GM21825 (cell line): ENCODE measurements around the gene IL36A.

Experiments
- ATAC-seq: cut with Tn5 transposase; IDR thresholded peaks from one replicate; pipeline ENCODE4 v1.9.1; 2021; ENCODE audit warnings: mild to moderate bottlenecking, moderate library complexity; ENCODE audit not compliant: unreplicated experiment

Gene IL36A

GRCh38 chr2:113002677-113003076, 2.6 kb upstream of the IL36A start:
- no peak for ATAC-seq

GRCh38 chr2:113007250-113007649, 2.0 kb downstream of the IL36A start:
- ATAC-seq, result no peak

- no peak for ATAC-seq
These were observed 4.4 kb downstream of the IL36A start for GRCh38 chr2:113009622-113010021.

- no peak for ATAC-seq
These were observed 4.8 kb downstream of the IL36A start for GRCh38 chr2:113010088-113010487.

GRCh38 chr2:113011108-113011507, 5.8 kb downstream of the IL36A start:
- ATAC-seq, result no peak

- ATAC-seq, result no peak
These were observed 7.4 kb downstream of the IL36A start for GRCh38 chr2:113012436-113013335.

GRCh38 chr2:113013336-113013661, 8.0 kb downstream of the IL36A start:
- no peak for ATAC-seq

GRCh38 chr2:113014067-113014466, 8.8 kb downstream of the IL36A start:
- no peak for ATAC-seq

DNA sequence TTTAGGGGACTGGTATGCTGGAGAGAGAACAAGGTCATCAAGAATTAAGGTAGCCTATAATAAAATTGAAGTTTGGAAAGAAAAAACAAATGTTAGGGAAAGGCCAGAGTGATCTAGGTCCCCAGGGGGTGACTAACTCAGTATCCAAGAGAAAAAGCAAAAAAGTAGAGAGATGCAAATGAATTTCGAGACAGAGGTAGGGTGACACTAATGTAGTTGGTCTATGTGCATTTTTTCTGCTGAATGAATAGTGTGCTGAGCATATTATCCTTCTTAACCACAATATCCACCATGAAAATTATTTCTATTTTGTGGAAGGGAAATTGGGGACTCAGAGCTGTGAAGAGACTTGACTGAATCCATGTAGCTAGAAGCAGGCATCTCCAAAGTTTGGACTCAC, 9.8 kb downstream of the IL36A start:
- ATAC-seq, result no peak

GRCh38 chr2:113015655-113016054, 10.4 kb downstream of the IL36A start:
- no peak for ATAC-seq

- no peak for ATAC-seq
These were observed 13.2 kb downstream of the IL36A start for GRCh38 chr2:113018509-113018908.

GRCh38 chr2:113021312-113021711, 16.1 kb downstream of the IL36A start:
- ATAC-seq, result no peak

- ATAC-seq, result no peak
These were observed 19.5 kb downstream of the IL36A start for GRCh38 chr2:113024764-113025163.

DNA sequence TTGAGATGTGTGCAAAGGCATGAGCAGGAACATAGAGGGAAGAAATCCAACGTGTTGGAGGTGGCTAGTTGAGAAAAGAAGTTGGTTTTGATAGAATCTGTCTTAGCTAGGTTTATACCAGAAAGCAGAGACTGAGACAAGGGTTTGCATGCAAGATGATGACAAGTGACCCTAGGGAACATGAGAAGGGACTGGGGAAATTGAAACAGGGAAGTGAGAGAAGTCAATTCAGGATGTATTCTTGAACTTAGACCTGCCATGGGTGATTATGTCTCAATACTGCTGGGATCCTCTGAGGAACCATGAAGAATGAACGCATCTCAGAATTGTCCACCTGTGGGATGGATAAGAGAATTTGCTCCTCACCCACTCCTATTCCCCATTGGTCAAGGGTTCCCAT, 20.5 kb downstream of the IL36A start:
- ATAC-seq, result no peak

DNA sequence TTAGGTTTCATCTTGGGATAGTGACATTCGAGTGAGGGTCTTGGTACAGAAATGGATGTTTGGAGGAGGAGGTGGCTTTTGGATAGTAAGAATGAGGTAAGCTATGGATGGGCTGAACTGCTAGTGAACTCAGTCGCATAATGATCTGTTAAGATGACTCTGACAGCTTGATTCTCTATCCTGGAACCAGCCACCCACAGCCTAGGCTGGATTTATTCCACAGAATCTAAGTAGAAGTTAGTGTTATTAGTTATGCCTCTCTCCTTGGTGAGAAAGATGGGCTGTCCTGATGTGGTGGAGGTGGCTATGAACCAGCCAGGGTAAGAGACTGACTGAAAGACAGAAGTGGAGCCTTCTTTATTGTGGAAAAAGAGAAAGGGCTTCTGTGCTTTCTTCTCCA, 22.4 kb downstream of the IL36A start:
- ATAC-seq, result no peak

DNA sequence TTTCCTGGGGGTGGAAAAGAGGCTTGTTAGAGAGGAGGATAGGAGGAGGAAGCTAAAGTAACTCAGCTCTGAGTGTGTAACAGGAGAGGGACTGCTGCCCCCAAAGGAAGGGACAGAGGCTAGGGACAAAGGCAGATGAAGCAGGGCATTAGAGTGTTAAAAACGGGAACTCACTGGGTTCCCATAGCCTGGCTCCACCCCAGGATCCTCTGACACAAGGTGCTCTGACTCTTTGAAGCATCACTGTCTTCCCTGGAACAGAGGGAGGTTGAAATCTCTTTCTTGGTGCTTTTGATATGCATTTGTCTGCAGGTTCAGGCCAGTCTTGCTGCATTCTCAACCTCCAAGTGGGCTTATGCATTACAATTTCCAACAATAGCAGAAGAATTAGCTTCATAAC, 22.9 kb downstream of the IL36A start:
- no peak for ATAC-seq

- no peak for ATAC-seq
These were observed 27.5 kb downstream of the IL36A start for GRCh38 chr2:113032737-113033136.

- no peak for ATAC-seq
These were observed 28.8 kb downstream of the IL36A start for GRCh38 chr2:113034016-113034415.

DNA sequence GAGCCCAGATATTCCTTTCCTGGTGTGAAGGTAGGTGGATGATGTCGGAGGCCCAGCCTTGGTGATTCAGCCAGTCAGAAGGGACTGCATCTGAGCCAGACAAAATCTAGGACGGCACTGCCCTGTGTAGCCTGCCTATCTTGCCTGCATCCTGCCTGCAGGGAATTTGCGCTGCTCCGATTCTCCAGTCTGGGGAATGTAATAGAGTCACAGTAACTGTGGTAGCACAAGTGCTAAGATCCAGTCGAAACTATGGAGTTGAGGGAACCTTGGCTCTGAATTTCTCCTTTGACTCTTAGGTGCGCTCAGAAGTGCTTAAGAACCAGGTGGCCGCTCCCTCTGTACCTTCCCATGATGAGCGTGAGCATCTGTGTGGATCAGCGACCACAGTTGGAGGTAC, 31.5 kb downstream of the IL36A start:
- ATAC-seq, result no peak

DNA sequence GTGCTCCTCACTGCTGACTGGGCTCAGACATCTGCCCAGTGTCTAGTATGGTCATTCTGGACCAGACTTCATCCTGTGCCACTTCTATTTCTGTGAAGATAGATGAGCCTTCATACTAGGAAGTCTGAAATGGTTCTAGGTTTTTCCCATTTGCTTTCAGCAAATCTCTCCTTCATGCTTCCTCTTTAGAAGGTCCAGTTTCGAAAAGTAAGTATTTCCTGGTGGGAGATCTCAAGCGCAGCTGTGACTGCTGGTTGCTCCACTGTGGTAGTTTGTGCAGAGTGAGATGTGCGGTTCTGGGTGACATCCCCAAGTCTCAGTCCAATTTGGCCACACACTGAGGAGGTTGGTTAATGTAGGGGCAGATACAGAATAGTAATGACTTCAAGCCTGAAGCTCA, 33.0 kb downstream of the IL36A start:
- ATAC-seq, result no peak

DNA sequence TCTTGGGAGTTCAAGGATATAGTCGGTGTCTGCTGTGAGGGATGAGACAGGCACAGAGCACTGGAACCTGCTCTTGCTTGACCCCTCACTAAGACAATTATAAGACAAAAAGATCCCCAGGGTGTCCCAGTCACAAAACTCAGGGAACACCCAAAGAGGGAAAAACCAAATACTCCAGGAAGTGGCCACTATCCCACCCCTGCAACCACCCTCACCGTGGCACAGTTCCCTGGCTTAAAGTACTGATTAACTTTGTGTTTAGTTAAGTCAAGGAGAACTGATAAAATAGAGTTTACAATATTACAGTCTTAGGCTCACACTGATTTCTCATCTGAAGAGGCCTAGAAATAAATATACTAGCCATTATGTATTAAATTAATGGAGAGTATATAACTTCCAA, 33.9 kb downstream of the IL36A start:
- ATAC-seq, result no peak

- ATAC-seq, result no peak
These were observed 34.5 kb downstream of the IL36A start for GRCh38 chr2:113039719-113040118.

- no peak for ATAC-seq
These were observed 36.6 kb downstream of the IL36A start for GRCh38 chr2:113041871-113042270.
